ENCODE measurements around the gene CYSRT1.

The CYSRT1 gene

DNA sequence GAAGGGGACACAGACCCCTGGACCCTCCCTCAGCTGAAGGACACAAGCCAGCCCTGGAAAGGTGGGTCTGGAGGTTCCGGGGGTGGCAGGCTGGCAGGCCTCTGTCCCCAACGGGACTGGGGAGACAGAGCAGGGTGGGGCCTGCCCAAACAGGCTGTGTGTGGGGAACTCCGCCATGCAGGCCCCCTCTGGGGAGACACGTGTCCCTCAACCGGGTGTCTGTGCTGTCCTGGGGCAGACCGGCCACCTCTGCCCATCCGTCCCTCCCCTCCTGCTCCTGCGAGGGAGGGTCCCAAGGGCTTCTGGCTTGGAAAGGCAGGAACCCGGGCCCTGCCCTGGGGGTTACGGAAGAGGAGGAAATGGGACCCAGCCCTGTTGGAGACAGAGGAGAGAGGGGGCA, 7.1 kb downstream of the CYSRT1 start:
- no peak for DNase-seq (ENCODE audit: low read depth)
- TF ChIP-seq, protein P1, sequence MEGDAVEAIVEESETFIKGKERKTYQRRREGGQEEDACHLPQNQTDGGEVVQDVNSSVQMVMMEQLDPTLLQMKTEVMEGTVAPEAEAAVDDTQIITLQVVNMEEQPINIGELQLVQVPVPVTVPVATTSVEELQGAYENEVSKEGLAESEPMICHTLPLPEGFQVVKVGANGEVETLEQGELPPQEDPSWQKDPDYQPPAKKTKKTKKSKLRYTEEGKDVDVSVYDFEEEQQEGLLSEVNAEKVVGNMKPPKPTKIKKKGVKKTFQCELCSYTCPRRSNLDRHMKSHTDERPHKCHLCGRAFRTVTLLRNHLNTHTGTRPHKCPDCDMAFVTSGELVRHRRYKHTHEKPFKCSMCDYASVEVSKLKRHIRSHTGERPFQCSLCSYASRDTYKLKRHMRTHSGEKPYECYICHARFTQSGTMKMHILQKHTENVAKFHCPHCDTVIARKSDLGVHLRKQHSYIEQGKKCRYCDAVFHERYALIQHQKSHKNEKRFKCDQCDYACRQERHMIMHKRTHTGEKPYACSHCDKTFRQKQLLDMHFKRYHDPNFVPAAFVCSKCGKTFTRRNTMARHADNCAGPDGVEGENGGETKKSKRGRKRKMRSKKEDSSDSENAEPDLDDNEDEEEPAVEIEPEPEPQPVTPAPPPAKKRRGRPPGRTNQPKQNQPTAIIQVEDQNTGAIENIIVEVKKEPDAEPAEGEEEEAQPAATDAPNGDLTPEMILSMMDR (IDR thresholded peaks at IDR 0.05; ENCODE audit: low read depth, low read length, missing control alignments): no peak
- H3K4me3 ChIP-seq (ENCODE audit: low read depth, low read length): no peak overlapping the region

DNA sequence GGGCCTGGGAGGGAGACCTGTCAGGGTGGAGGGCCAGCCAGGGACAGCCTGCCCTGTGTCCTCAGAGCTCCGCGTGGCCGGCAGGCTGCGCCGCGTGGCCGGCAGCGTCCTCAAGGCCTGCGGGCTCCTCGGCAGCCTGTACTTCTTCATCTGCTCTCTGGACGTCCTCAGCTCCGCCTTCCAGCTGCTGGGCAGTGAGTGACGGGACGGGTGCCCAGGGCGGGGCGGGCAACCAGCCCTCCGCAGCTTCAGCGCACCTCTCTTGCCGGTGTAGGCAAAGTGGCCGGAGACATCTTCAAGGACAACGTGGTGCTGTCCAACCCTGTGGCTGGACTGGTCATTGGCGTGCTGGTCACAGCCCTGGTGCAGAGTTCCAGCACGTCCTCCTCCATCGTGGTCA, 7.5 kb downstream of the CYSRT1 start:
- TF ChIP-seq, protein P1 (IDR thresholded peaks at IDR 0.05; ENCODE audit: low read depth, low read length, missing control alignments): no peak

DNA sequence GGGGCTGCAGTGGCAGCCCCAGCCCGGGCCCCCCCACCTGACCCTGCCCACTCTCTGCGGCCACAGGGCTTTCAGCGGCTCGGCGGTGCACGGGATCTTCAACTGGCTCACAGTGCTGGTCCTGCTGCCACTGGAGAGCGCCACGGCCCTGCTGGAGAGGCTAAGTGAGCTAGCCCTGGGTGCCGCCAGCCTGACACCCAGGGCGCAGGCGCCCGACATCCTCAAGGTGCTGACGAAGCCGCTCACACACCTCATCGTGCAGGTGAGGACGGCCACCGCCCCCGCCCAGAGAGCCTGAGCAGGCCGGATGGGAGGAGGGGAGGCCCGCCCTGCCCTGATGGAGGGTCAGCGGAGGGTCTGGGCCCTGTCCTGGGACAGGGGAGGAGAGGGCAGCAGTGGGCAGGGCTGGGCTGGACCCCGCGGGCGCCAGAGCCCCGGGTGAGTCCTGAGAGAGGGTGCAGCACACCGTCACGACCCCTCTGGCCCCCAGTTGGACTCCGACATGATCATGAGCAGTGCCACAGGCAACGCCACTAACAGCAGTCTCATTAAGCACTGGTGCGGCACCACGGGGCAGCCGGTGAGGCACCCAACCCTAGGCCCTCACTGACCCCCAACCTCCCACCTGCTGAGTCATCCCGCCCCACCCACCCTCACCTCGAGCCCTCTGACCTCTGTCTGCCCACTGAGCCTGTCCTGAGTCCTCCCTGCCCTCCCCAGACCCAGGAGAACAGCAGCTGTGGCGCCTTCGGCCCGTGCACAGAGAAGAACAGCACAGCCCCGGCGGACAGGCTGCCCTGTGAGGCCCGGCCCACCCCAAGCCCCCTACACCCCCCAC, 8.4 kb downstream of the CYSRT1 start:
- no peak for DNase-seq (ENCODE audit: low read depth)
- TF ChIP-seq, protein P1 (IDR thresholded peaks at IDR 0.05; ENCODE audit: low read depth, low read length, missing control alignments): no peak
- H3K4me3 ChIP-seq (ENCODE audit: low read depth, low read length): no peak overlapping the region

More for the DNA sequence above, 7.5 kb downstream of the CYSRT1 start:
- no peak for DNase-seq (ENCODE audit: low read depth)
- no peak overlapping the region for H3K4me3 ChIP-seq (ENCODE audit: low read depth, low read length)

DNA sequence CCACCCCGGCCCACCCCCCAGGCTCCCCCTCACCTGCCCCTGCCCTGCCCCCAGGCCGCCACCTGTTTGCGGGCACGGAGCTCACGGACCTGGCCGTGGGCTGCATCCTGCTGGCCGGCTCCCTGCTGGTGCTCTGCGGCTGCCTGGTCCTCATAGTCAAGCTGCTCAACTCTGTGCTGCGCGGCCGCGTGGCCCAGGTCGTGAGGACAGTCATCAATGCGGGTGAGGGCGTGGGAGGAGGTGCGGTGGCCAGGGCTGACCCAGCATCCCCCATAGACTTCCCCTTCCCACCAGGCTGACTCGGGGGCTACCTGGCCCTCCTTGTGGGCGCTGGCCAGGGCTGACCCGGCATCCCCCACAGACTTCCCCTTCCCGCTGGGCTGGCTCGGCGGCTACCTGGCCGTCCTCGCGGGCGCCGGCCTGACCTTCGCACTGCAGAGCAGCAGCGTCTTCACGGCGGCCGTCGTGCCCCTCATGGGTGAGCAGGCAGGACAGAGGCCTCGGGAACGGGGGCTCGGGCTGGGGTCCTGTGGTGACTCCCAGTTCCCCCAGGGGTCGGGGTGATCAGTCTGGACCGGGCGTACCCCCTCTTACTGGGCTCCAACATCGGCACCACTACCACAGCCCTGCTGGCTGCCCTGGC, 9.2 kb downstream of the CYSRT1 start:
- TF ChIP-seq, protein P1 (IDR thresholded peaks at IDR 0.05; ENCODE audit: low read depth, low read length, missing control alignments): no peak
- H3K4me3 ChIP-seq (ENCODE audit: low read depth, low read length): no peak overlapping the region
- DNase-seq (ENCODE audit: low read depth): no peak

DNA sequence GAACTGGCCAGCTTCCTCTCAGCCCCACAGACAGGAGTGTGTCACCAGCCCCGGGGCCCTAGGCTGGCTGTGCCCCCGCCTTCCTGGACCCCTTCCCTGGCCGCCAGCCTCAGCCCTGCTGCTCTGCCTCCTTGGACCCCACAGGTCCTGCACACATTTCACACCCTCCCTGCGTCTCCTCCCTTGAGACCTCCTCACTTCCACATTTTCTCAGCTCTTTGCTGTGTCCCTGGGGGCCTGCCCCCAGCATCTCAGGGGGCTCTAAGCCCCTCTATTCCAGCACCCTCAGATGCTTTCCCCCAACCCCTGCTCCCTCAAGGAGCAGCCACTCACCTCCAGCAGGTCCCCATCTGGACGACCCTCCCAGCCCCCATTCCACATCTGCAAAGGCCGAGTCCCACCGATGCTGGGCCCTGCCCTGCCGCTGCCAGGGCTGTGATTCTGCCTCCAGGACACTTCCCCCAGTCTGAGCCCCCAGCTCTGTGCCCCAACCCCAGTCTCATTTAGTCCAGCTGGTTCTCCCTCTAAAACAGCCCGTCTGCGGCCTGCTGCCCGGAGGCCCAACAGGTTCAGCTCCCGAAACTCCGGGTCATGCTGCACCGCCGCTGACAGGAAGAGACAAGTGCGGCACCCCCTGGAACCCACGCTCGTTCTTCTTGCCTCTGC, 9.9 kb downstream of the CYSRT1 start:
- TF ChIP-seq, protein P1 (IDR thresholded peaks at IDR 0.05; ENCODE audit: low read depth, low read length, missing control alignments): no peak
- H3K4me3 ChIP-seq (ENCODE audit: low read depth, low read length): no peak overlapping the region
- no peak for DNase-seq (ENCODE audit: low read depth)

DNA sequence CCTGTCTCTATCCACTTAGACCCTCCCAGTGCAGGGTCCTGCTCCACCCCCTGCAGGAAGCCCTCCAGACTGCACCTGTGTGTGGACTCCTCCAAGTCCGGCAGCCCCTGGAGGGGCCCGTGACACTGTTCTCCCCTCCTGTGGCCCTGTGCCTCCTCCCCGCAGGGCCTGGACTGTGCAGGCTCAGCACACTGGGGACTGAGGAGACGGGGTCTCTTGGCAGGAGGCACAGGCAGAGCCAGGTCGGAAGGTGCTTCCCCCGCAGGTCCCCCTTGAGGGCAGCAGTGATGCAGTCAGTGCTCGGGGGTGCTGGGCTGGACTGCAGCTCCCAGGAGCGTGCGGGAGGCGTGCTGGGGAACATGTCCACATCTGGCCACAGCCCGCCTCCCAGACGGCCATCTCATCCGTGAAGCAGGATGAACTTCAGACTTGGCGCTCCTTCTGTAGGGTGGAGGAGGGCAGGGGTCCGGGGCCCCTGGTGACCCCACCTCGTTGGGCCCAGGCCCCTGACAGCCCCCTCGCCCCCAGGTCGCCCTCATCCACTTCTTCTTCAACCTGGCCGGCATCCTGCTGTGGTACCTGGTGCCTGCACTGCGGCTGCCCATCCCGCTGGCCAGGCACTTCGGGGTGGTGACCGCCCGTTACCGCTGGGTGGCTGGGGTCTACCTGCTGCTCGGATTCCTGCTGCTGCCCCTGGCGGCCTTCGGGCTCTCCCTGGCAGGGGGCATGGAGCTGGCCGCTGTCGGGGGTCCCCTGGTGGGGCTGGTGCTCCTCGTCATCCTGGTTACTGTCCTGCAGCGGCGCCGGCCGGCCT, 10.7 kb downstream of the CYSRT1 start:
- DNase-seq (ENCODE audit: low read depth): no peak
- H3K4me3 ChIP-seq (ENCODE audit: low read depth, low read length): no peak overlapping the region
- TF ChIP-seq, protein P1 (IDR thresholded peaks at IDR 0.05; ENCODE audit: low read depth, low read length, missing control alignments): peak; percentile 19
